HepG2 (cell line): Measurements from ENCODE around the gene TRAF4. TPM values are rescaled to one million over a fixed set of nuclear protein-coding genes. Genes with fewer than 3 reads are reported as not detected.
A peak's percentile ranks its signal among the peaks of the same experiment; 100 is the strongest.

ENCODE experiments used
- HBP1 ChIP-seq: IDR thresholded peaks from 2 replicates; pipeline ENCODE4 v1.6.1; 2016; ENCODE audit warnings: low read depth, control low read depth
- HNF1B ChIP-seq: sonication (generic); formaldehyde crosslinking; IDR thresholded peaks from 2 replicates; pipeline ENCODE4 v1.5.1; 2020; ENCODE audit warnings: mild to moderate bottlenecking, moderate library complexity, missing genetic modification reagents
- NCOA1 ChIP-seq: sonication (generic); formaldehyde crosslinking; IDR thresholded peaks from 2 replicates; pipeline ENCODE4 v1.9.0; 2021; ENCODE audit warnings: missing genetic modification reagents
- RCOR2 ChIP-seq: IDR thresholded peaks from 2 replicates; pipeline ENCODE4 v1.6.1; 2016; ENCODE audit warnings: missing biosample characterization, missing genetic modification reagents
- TCF7 ChIP-seq: sonication (generic); IDR thresholded peaks from 2 replicates; pipeline ENCODE4 v1.6.1; 2016; ENCODE audit warnings: antibody characterized with exemption, low read depth
- TFE3 ChIP-seq: IDR thresholded peaks from 2 replicates; pipeline ENCODE4 v1.6.1; 2016
- ZGPAT ChIP-seq: IDR thresholded peaks from 2 replicates; pipeline ENCODE4 v1.6.1; 2016; ENCODE audit warnings: mild to moderate bottlenecking
- ZMYM2 ChIP-seq: sonication (generic); formaldehyde crosslinking; IDR thresholded peaks from 2 replicates; pipeline ENCODE4 v1.8.0; 2022; ENCODE audit warnings: mild to moderate bottlenecking, missing genetic modification reagents
- ZNF639 ChIP-seq: conservative IDR thresholded peaks from 2 replicates; pipeline ENCODE4 v1.6.1; 2018; ENCODE audit warnings: missing genetic modification reagents
- ZNF646 ChIP-seq: sonication (generic); formaldehyde crosslinking; IDR thresholded peaks from 2 replicates; pipeline ENCODE4 v1.9.0; 2021; ENCODE audit warnings: mild to moderate bottlenecking, missing genetic modification reagents
- ZNF790 ChIP-seq: sonication (generic); formaldehyde crosslinking; IDR thresholded peaks from 2 replicates; pipeline ENCODE4 v1.8.0; 2022; ENCODE audit warnings: missing genetic modification reagents, mild to moderate bottlenecking, borderline replicate concordance
- ZNF891 ChIP-seq: sonication (generic); formaldehyde crosslinking; IDR thresholded peaks from 2 replicates; pipeline ENCODE4 v1.5.0; 2020; ENCODE audit warnings: mild to moderate bottlenecking, missing genetic modification reagents
- polyA plus RNA-seq, 8 experiments: library from polyadenylated mRNA; depleted of rRNA in 3 of 8; stranded (reverse) in 7 of 8; unstranded in 1 of 8; fragments of >200 nt; fragmentation: Illumina TruSeq in 4 of 8; extraction: Trizol in 4 of 8; gene quantifications; 2 replicates each; pipeline versions ENCODE4 v1.2.1 to v1.2.3, GENCODE V29; 2011 to 2016; ENCODE audit warnings: low read depth in 4 of 8, missing spikeins in 1 of 8, mixed read lengths in 1 of 8; ENCODE audit not compliant: insufficient read depth in 1 of 8
- total RNA-seq, 5 experiments: library from RNA; depleted of rRNA; stranded (reverse); fragments of >200 nt; fragmentation: Illumina TruSeq; extraction: Trizol; gene quantifications; 2 replicates each; pipeline ENCODE4 v1.2.3, GENCODE V29; 2016; ENCODE audit warnings: low read depth in 1 of 5

TRAF4 gene
- total and polyA plus RNA-seq, 2 of the 13 experiments (the other 11 are each of a cell fraction or from before 2014, with no cell fraction given) = 86.0 to 89.9 TPM

- TF ChIP-seq TFE3 (CRISPR knock-in tag) (peak; percentile 65; the same call in 1 of the 2 replicates), RCOR2 (CRISPR knock-in tag) (no peak), HBP1 (CRISPR knock-in tag) (no peak), ZGPAT (CRISPR knock-in tag) (peak; percentile 75), HNF1B (CRISPR knock-in tag) (no peak), TCF7 (no peak), ZNF790 (CRISPR knock-in tag) (no peak; the same call in 1 of the 2 replicates), ZMYM2 (CRISPR knock-in tag) (no peak), ZNF639 (CRISPR knock-in tag) (peak; percentile 47; the same call in 1 of the 2 replicates), NCOA1 (CRISPR knock-in tag) (no peak), ZNF891 (CRISPR knock-in tag) (peak; percentile 33), ZNF646 (CRISPR knock-in tag) (no peak)
Observed at GRCh38 chr17:28710861-28711722, 32.7 kb upstream of the TRAF4 start (continued).
